ENCODE results near the gene PPP1R12C. TPM values are rescaled to one million over a fixed set of nuclear protein-coding genes. Genes with fewer than 3 reads are reported as not detected.
"Not testable (repeated sequence)": the region's sequence is repeated elsewhere in the genome, so short reads cannot be mapped to it uniquely, and the experiment has no call there.

The PPP1R12C gene
- total RNA-seq, 1 experiment from 2014 or later = 76.4 TPM

DNA sequence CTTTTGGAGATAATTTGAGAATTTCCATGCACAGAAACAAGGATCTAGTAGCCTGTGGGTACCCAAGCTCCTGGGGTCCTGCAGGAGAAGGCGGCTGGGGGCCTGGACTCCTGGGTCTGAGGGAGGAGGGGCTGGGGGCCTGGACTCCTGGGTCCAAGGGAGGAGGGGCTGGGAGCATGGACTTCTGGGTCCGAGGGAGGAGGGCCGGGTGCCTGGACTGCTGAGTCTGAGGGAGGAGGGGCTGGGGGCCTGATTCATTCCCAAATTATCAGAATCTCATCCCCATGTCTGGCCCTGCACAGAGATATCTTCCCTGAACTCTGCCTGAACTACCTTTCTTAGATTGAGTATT lies 54.0 kb downstream of the PPP1R12C start:
- ChIA-PET POLR2A (interaction anchor here (0.6 to 2.0 kb wide), 7 partner anchors 7 to 536 kb away, joined by 3 to 11 read pairs (median 4); partner anchors contain the start of genes EPS8L1, FIZ1, TMEM238 and ZNF524), CTCF (interaction anchor here (1.3 kb wide), 1 partner anchor 381 kb away, joined by 5 read pairs; no protein-coding TSS in a partner anchor)
- Mint-ChIP-seq H3K9me3 (ENCODE audit: unreplicated experiment) (no peaks in the 10 kb centered on the region), H3K36me3 (ENCODE audit: insufficient read depth, unreplicated experiment) (peaks cover 16% of the 10 kb centered on the region), H3K27ac (ENCODE audit: low read depth, unreplicated experiment) (no peak overlapping the region), H3K4me3 (ENCODE audit: unreplicated experiment) (peak overlapping the region; percentile 83), H3K27me3 (ENCODE audit: insufficient read depth, unreplicated experiment) (peaks cover 20% of the 10 kb centered on the region), H3K4me1 (ENCODE audit: insufficient read depth, unreplicated experiment) (no peaks in the 10 kb centered on the region)
- TF ChIP-seq, protein P1, sequence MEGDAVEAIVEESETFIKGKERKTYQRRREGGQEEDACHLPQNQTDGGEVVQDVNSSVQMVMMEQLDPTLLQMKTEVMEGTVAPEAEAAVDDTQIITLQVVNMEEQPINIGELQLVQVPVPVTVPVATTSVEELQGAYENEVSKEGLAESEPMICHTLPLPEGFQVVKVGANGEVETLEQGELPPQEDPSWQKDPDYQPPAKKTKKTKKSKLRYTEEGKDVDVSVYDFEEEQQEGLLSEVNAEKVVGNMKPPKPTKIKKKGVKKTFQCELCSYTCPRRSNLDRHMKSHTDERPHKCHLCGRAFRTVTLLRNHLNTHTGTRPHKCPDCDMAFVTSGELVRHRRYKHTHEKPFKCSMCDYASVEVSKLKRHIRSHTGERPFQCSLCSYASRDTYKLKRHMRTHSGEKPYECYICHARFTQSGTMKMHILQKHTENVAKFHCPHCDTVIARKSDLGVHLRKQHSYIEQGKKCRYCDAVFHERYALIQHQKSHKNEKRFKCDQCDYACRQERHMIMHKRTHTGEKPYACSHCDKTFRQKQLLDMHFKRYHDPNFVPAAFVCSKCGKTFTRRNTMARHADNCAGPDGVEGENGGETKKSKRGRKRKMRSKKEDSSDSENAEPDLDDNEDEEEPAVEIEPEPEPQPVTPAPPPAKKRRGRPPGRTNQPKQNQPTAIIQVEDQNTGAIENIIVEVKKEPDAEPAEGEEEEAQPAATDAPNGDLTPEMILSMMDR (IDR thresholded peaks at IDR 0.05; ENCODE audit: unreplicated experiment) = no peak
- intact Hi-C loops (cut with micrococcal nuclease) = no loop called here
- no TSS peak for BruUV-seq (replicated peaks)
- DNase-seq (ENCODE audit: unreplicated experiment) = no peak

DNA sequence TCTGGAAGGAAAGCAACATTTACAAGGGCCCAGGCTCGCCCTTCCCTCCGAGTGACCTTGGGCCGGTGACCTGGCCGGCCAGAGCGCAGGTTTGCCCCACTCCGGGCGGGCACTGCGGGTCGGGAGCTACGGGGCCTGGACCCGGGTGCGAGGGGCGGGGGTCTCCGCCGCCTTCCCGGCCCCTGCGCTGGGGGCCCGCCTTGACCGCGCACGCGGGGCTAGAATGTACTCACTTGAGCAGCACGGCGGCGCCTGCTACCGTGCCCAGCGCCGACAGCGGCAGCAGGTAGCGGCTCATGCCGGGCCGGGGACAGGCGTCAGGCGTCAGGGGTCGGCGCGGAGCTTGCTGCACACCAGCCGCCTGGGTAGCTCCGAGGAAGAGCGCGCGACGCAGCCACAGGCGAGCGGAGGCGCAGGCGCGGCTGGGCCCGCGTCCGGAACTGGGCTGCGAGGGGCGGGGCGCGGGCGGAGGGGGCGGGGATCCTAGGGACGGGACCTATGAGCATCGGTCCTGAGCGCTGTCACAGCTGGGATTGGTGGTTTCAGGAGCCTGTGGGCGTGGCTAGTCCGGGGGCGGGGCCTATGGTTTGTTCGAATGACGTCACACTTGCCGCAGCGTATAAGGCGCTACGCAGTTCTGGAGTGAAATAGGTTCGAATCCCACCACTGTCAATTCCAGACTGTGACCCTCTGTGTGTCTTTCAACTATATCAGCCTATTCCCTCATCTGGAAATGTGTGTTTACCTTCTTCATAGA lies 54.5 kb downstream of the PPP1R12C start, which contains the start of gene RDH13:
Gene RDH13 (minus strand): TSS at position 414 of the 757 bp plus-strand sequence. CDS start 116 bp downstream, at position 298.
- DNase-seq (ENCODE audit: unreplicated experiment) = peak; percentile 96
- Mint-ChIP-seq H3K4me3 (ENCODE audit: unreplicated experiment) (peak within 1 kb of the TSS; percentile 83), H3K36me3 (ENCODE audit: insufficient read depth, unreplicated experiment) (peaks cover 19% of the 10 kb centered on the region), H3K9me3 (ENCODE audit: unreplicated experiment) (no peaks in the 10 kb centered on the region), H3K4me1 (ENCODE audit: insufficient read depth, unreplicated experiment) (no peaks in the 10 kb centered on the region), H3K27ac (ENCODE audit: low read depth, unreplicated experiment) (peak within 1 kb of the TSS; percentile 78), H3K27me3 (ENCODE audit: insufficient read depth, unreplicated experiment) (peaks cover 16% of the 10 kb centered on the region)
- CTCF ChIA-PET = no interaction called here
- TF ChIP-seq, protein P1 (IDR thresholded peaks at IDR 0.05; ENCODE audit: unreplicated experiment) = no peak
- POLR2A ChIA-PET = interaction anchor here (0.6 to 2.0 kb wide), 11 partner anchors 8 to 614 kb away, joined by 3 to 11 read pairs (median 4); partner anchors contain the start of genes EPS8L1, FIZ1, LENG8 and TMEM238
- intact Hi-C loops (cut with micrococcal nuclease) = no loop called here
- BruUV-seq (replicated peaks) = no TSS peak

DNA sequence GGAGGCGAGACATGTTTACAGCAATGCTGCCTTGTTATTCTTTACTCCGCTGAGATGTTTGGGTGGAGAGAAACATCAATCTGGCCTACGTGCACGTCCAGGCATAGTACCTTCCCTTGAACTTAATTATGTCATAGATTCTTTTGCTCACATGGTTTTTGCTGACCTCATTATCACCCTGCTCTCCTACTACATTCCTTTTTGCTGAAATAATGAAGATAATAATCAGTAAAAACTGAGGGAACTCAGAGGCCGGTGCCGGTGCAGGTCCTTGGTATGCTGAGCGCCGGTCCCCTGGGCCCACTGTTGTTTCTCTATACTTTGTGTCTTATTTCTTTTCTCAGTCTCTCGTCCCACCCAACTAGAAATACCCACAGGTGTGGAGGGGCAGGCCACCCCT lies 57.1 kb downstream of the PPP1R12C start:
- H3K27me3 Mint-ChIP-seq (ENCODE audit: insufficient read depth, unreplicated experiment); H3K4me1 Mint-ChIP-seq (ENCODE audit: insufficient read depth, unreplicated experiment); DNase-seq (ENCODE audit: unreplicated experiment); H3K4me3 Mint-ChIP-seq (ENCODE audit: unreplicated experiment); H3K27ac Mint-ChIP-seq (ENCODE audit: low read depth, unreplicated experiment); POLR2A ChIA-PET; BruUV-seq (replicated peaks); intact Hi-C loops (cut with micrococcal nuclease); H3K9me3 Mint-ChIP-seq (ENCODE audit: unreplicated experiment): not testable (repeated sequence)
- CTCF ChIA-PET = interaction anchor here (0.9 kb wide), 1 partner anchor 407 kb away, joined by 4 read pairs; no protein-coding TSS in a partner anchor
- H3K36me3 Mint-ChIP-seq (ENCODE audit: insufficient read depth, unreplicated experiment) = peaks cover 37% of the 10 kb centered on the region

DNA sequence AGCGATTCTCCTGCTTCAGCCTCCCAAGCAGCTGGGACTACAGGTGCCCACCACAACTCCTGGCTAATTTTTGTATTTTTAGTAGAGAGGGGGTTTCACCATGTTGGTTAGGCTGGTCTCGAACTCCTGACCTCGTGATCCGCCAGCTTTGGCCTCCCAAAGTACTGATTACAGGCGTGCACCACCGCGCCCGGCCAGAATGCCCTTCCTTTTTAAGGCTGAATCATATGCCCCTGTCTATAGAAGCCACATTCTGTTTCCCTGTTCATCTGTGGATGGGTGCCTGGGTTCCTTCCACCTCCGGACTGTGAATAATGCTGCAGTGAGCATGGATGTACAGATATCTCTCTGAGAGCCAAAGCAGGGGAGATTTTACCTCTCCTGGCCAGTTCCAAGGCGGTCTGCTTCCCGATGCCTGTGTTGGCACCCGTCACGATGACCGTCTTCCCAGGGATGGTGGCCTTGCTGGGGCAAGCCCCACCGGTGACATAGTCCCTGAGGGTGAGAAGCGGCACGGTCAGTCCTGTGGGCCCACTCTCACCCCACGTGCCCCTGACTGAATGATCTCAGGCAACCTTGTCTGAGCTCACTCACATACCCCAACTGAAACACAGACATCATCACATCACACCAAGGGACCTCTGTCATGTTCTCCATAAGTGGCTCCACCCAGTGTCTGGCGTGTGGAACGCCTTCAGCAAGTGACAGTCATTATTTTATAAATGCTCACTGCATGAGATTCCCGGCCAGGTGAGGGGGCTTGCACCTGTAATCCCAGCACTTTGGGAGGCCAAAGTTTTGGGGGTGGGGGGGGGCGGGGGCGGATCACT lies 58.4 kb downstream of the PPP1R12C start:
- CTCF ChIA-PET = no interaction called here
- Mint-ChIP-seq H3K27me3 (ENCODE audit: insufficient read depth, unreplicated experiment) (no peaks in the 10 kb centered on the region), H3K4me3 (ENCODE audit: unreplicated experiment) (no peak overlapping the region), H3K27ac (ENCODE audit: low read depth, unreplicated experiment) (no peak overlapping the region), H3K9me3 (ENCODE audit: unreplicated experiment) (no peaks in the 10 kb centered on the region), H3K4me1 (ENCODE audit: insufficient read depth, unreplicated experiment) (no peaks in the 10 kb centered on the region), H3K36me3 (ENCODE audit: insufficient read depth, unreplicated experiment) (peaks cover 49% of the 10 kb centered on the region)
- no TSS peak for BruUV-seq (replicated peaks)
- DNase-seq (ENCODE audit: unreplicated experiment) = no peak
- POLR2A ChIA-PET = no interaction called here
- TF ChIP-seq, protein P1 (IDR thresholded peaks at IDR 0.05; ENCODE audit: unreplicated experiment) = no peak
- intact Hi-C loops (cut with micrococcal nuclease) = no loop called here
